Measurements from ENCODE around the gene MMEL1.

DNA sequence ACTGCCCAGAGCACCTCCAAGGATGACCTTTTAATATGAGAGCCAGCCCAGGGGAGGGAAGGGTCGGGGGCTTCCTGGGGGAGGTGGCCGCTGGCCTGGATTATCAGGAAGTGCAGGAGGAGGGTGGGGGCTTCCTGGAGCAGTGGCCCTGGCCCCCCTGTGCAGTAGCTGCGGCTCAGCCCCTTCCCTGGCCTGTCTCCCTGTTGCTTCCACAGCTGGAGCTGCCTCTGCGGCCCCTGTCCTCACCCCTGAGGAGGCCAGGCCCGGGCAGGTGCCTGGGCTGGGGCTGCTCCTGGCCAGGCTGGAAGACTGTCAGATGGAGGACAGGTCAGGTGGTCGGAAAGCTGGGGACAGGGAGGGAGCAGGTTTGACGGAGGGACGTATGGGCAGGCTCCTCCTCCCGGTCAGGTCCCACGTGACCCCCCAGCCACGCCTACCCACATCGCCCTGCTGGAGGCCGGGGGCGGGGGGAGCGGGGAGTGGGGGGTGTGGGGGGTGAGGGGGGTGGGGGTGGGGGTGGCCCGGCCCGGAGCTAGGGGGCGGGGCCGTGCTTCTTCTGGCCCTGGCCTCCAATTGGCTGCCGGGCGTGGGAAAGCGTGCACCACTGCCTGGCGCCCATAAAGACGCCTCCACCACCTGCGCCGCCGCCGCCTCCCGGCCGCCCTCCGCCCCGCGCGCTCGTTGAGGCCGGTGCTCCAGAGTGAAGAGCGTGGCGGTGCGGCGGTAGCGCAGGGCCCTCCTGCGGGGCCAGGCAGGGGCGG is 86.9 kb downstream of the MMEL1 start:
- TF ChIP-seq POLR2A (IDR thresholded peaks at IDR 0.05) = peak in 1 of 2 donors; percentile 28
- TF ChIP-seq, protein P1, sequence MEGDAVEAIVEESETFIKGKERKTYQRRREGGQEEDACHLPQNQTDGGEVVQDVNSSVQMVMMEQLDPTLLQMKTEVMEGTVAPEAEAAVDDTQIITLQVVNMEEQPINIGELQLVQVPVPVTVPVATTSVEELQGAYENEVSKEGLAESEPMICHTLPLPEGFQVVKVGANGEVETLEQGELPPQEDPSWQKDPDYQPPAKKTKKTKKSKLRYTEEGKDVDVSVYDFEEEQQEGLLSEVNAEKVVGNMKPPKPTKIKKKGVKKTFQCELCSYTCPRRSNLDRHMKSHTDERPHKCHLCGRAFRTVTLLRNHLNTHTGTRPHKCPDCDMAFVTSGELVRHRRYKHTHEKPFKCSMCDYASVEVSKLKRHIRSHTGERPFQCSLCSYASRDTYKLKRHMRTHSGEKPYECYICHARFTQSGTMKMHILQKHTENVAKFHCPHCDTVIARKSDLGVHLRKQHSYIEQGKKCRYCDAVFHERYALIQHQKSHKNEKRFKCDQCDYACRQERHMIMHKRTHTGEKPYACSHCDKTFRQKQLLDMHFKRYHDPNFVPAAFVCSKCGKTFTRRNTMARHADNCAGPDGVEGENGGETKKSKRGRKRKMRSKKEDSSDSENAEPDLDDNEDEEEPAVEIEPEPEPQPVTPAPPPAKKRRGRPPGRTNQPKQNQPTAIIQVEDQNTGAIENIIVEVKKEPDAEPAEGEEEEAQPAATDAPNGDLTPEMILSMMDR (IDR thresholded peaks at IDR 0.05) = no peak

All from heart left ventricle (tissue), 13 donors.